GM23248 (cell line): ENCODE measurements around the gene TBC1D12.

Experiments used
- EZH2 ChIP-seq: fragments of 200-600 bp; sonication (generic); IDR thresholded peaks from 2 replicates; pipeline ENCODE4 v1.6.1; 2018; ENCODE audit warnings: antibody characterized with exemption, mild to moderate bottlenecking; ENCODE audit not compliant: insufficient read depth, poor library complexity, severe bottlenecking
- EZH2phosphoT487 ChIP-seq: fragments of 200-600 bp; sonication (generic); IDR thresholded peaks from 2 replicates; pipeline ENCODE4 v1.6.1; 2018; ENCODE audit warnings: antibody characterized with exemption, moderate library complexity, mild to moderate bottlenecking, low read depth; ENCODE audit not compliant: insufficient read depth

DNA sequence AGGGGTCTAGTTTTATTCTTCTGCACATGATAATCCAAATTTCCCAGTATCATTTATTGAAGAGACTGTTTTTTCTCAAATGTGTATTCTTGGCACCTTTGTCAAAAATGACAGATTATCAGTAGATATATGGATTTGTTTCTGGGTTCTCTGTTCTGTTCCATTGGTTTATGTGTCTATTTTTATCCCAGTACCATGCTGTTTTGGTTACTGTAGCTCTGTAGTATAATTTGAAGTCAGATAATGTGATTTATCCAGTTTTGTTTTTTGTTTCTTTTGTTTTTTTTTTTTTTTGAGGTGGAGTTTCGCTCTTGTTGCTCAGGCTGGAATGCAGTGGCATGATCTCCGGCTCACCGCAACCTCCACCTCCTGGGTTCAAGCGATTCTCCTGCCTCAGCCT, 81.6 kb downstream of the TBC1D12 start:
- TF ChIP-seq EZH2 (no peak), EZH2phosphoT487 (no peak)
